Measurements from ENCODE around the gene HSD17B1. TPM values are rescaled to one million over a fixed set of nuclear protein-coding genes. Genes with fewer than 3 reads are reported as not detected.
A peak's percentile ranks its signal among the peaks of the same experiment; 100 is the strongest.

Gene HSD17B1
- polyA plus RNA-seq, 3 donors = 0.19 to 0.72 (median 0.27) TPM

- peak overlapping the region; percentile 60 to 85 for H3K4me3 Mint-ChIP-seq
- H3K27me3 ChIP-seq (ENCODE audit: control insufficient read depth in 2 of 2, insufficient read depth in 2 of 2, low read length in 2 of 2) = no peaks in the 10 kb centered on the region
- TF ChIP-seq CTCF (IDR thresholded peaks at IDR 0.05) = no peak
- peak overlapping the region; percentile 20 to 75 (median 27) for H3K4me3 ChIP-seq (replicated peaks in 1 of 3; ENCODE audit: low read depth in 2 of 3, low read length in 3 of 3)
- peak overlapping the region; percentile 16 for H2AFZ ChIP-seq (ENCODE audit: insufficient read depth, low read depth, low read length, poor library complexity, severe bottlenecking)
- peaks cover 50 to 69% of the 10 kb centered on the region in 2 donors for H3K36me3 Mint-ChIP-seq
- intact Hi-C loops (cut with micrococcal nuclease) = loop anchor here (1.0 to 5.0 kb wide), 5 partner anchors 10 to 420 kb away; partner anchors contain the start of genes CCR10 (in 1 of the 2), CNTNAP1 (in 1 of the 2), COASY (in 1 of the 2) and MLX (in 1 of the 2)
- WGBS (ENCODE audit: insufficient coverage) = 30% methylated on average over 16 of the region's 18 CpGs
- peaks cover 30% of the 10 kb centered on the region for H3K79me2 ChIP-seq (ENCODE audit: insufficient read depth, low read length)
- peaks cover 0 to 2% (median 0%) of the 10 kb centered on the region in 3 donors for H3K27me3 Mint-ChIP-seq (ENCODE audit: low read depth in 3 of 3)
- peaks cover 38% of the 10 kb centered on the region for H3K4me1 Mint-ChIP-seq
- H3K9ac ChIP-seq (ENCODE audit: insufficient read depth, low read length, poor library complexity, severe bottlenecking) = peak overlapping the region; percentile 29
- peaks cover 0 to 2% (median 0%) of the 10 kb centered on the region in 7 donors for H3K9me3 Mint-ChIP-seq
- H3K4me1 ChIP-seq (ENCODE audit: control insufficient read depth in 1 of 2, insufficient read depth in 2 of 2, low read length in 2 of 2) = peaks cover 22 to 27% of the 10 kb centered on the region in 2 donors
- H3K27ac ChIP-seq (ENCODE audit: low read depth in 1 of 2, low read length in 2 of 2) = peak overlapping the region; percentile 63 to 78
- H3K4me2 ChIP-seq (replicated peaks; ENCODE audit: extremely low read depth, low read length, poor library complexity, severe bottlenecking) = peak overlapping the region; percentile 71
- no peaks in the 10 kb centered on the region for H3K9me3 ChIP-seq (replicated peaks in 1 of 2; ENCODE audit: control insufficient read depth in 1 of 2, insufficient read depth in 1 of 2, low read length in 2 of 2)
- peaks cover 50 to 61% of the 10 kb centered on the region in 2 donors for H3K36me3 ChIP-seq (replicated peaks in 1 of 2; ENCODE audit: control insufficient read depth in 1 of 2, insufficient read depth in 2 of 2, low read length in 2 of 2)
- no peak for DNase-seq
- peak overlapping the region; percentile 15 to 100 (median 99) for H3K27ac Mint-ChIP-seq
- H4K20me1 ChIP-seq (ENCODE audit: insufficient read depth, low read length) = peaks cover 46% of the 10 kb centered on the region
These were observed 24.4 kb downstream of the HSD17B1 start for GRCh38 chr17:42577140-42577531.

GRCh38 chr17:42577532-42578281 is 25.0 kb downstream of the HSD17B1 start, which contains the start of gene PSMC3IP:
Gene PSMC3IP, minus strand, starts transcription at chr17:42577729. Its CDS starts 43 bp downstream, at chr17:42577686.
- Histone ChIP-seq H3K4me1 (ENCODE audit: control insufficient read depth in 1 of 2, insufficient read depth in 2 of 2, low read length in 2 of 2) (peaks cover 22 to 27% of the 10 kb centered on the region in 2 donors), H3K79me2 (ENCODE audit: insufficient read depth, low read length) (peaks cover 27% of the 10 kb centered on the region), H2AFZ (ENCODE audit: insufficient read depth, low read depth, low read length, poor library complexity, severe bottlenecking) (peak within 1 kb of the TSS; percentile 87), H3K27ac (ENCODE audit: low read depth in 1 of 2, low read length in 2 of 2) (peak within 1 kb of the TSS; percentile 78 to 92), H3K4me3 (replicated peaks in 1 of 3; ENCODE audit: low read depth in 2 of 3, low read length in 3 of 3) (peak within 1 kb of the TSS; percentile 34 to 75 (median 36)), H3K36me3 (replicated peaks in 1 of 2; ENCODE audit: control insufficient read depth in 1 of 2, insufficient read depth in 2 of 2, low read length in 2 of 2) (peaks cover 50 to 61% of the 10 kb centered on the region in 2 donors), H4K20me1 (ENCODE audit: insufficient read depth, low read length) (peaks cover 40% of the 10 kb centered on the region), H3K27me3 (ENCODE audit: control insufficient read depth in 2 of 2, insufficient read depth in 2 of 2, low read length in 2 of 2) (no peaks in the 10 kb centered on the region), H3K9me3 (replicated peaks in 1 of 2; ENCODE audit: control insufficient read depth in 1 of 2, insufficient read depth in 1 of 2, low read length in 2 of 2) (no peaks in the 10 kb centered on the region), H3K9ac (ENCODE audit: insufficient read depth, low read length, poor library complexity, severe bottlenecking) (peak within 1 kb of the TSS; percentile 83), H3K4me2 (replicated peaks; ENCODE audit: extremely low read depth, low read length, poor library complexity, severe bottlenecking) (peak within 1 kb of the TSS; percentile 71)
- no peak for TF ChIP-seq CTCF (IDR thresholded peaks at IDR 0.05)
- Mint-ChIP-seq H3K27me3 (ENCODE audit: low read depth in 3 of 3) (peaks cover 0 to 2% (median 0%) of the 10 kb centered on the region in 3 donors), H3K9me3 (peaks cover 0 to 2% (median 0%) of the 10 kb centered on the region in 7 donors), H3K4me1 (peaks cover 37% of the 10 kb centered on the region), H3K27ac (peak within 1 kb of the TSS; percentile 97 to 100 (median 99)), H3K36me3 (peaks cover 51 to 70% of the 10 kb centered on the region in 2 donors), H3K4me3 (peak within 1 kb of the TSS; percentile 85 to 97)
- intact Hi-C loops (cut with micrococcal nuclease) = loop anchor here (1.0 to 5.0 kb wide), 6 partner anchors 10 to 420 kb away; partner anchors contain the start of genes CCR10 (in 1 of the 2), CNTNAP1 (in 1 of the 2), COASY (in 1 of the 2) and MLX (in 1 of the 2)
- peak; percentile 97 to 98 (median 98) for DNase-seq
- WGBS (ENCODE audit: insufficient coverage) = 0% methylated on average over 44 of the region's 52 CpGs

Measured in CD14-positive monocyte (primary cell).